Upper lobe of left lung (tissue), 6 donors: ENCODE data around the gene TMEM175. TPM values are rescaled to one million over a fixed set of nuclear protein-coding genes. Genes with fewer than 3 reads are reported as not detected.
"Not testable (repeated sequence)": the region's sequence is repeated elsewhere in the genome, so short reads cannot be mapped to it uniquely, and the experiment has no call there.

Experiments
- ATAC-seq, 2 donors: fragments of 200-7000 bp; cut with Tn5 transposase; one replicate each; pipeline ENCODE4 v1.9.1; 2022; ENCODE audit warnings: mild to moderate bottlenecking in 2 of 2, moderate library complexity in 2 of 2; ENCODE audit not compliant: low FRiP score in 2 of 2
- DNase-seq, 2 donors: peaks; one replicate each; pipeline ENCODE4 v3.0.0-alpha.2; 2019 to 2020
- H3K27ac ChIP-seq, 4 donors: fragments of 200-600 bp; sonication (generic); one replicate each; pipeline ENCODE4 v1.5.1; 2016 to 2019
- H3K27me3 ChIP-seq, 4 donors: fragments of 200-600 bp; sonication (generic); one replicate each; pipeline ENCODE4 v1.5.1; 2017 to 2019
- H3K36me3 ChIP-seq, 4 donors: fragments of 200-600 bp; sonication (generic); one replicate each; pipeline ENCODE4 v1.5.1; 2016 to 2019
- H3K4me1 ChIP-seq, 4 donors: fragments of 200-600 bp; sonication (generic); one replicate each; pipeline ENCODE4 v1.5.1; 2018 to 2019
- H3K4me3 ChIP-seq, 4 donors: fragments of 200-600 bp; sonication (generic); one replicate each; pipeline ENCODE4 v1.5.1; 2017 to 2019; ENCODE audit warnings: mild to moderate bottlenecking in 2 of 4, moderate library complexity in 1 of 4
- H3K9me3 ChIP-seq, 4 donors: fragments of 200-600 bp; sonication (generic); one replicate each; pipeline ENCODE4 v1.5.1; 2018 to 2019
- EP300 ChIP-seq, 4 donors: sonication (generic); formaldehyde crosslinking; IDR thresholded peaks; one replicate each; pipeline ENCODE4 v1.5.1; 2017; ENCODE audit warnings: antibody characterized with exemption in 4 of 4, control low read depth in 2 of 4
- POLR2A ChIP-seq, 4 donors: fragments of 450-650 bp; IDR thresholded peaks; one replicate each; pipeline ENCODE4 v1.5.1; 2016 to 2017; ENCODE audit warnings: antibody characterized with exemption in 4 of 4, mild to moderate bottlenecking in 2 of 4
- POLR2AphosphoS5 ChIP-seq, 2 donors: sonication (generic); formaldehyde crosslinking; IDR thresholded peaks; one replicate each; pipeline ENCODE4 v1.5.1; 2017; ENCODE audit warnings: antibody characterized with exemption in 2 of 2
- WGBS, 2 donors: methylation state at CpG; one replicate each; pipeline ENCODE4 v1.1.5; 2017 to 2018; 5-methylcytosine and 5-hydroxymethylcytosine counted together
- total RNA-seq, 6 donors: library from RNA; depleted of rRNA in 4 of 6; stranded (reverse); fragments of >200 nt in 4 of 6; gene quantifications; one replicate each; pipeline versions ENCODE4 v1.1.0 to v1.2.1, GENCODE V29; 2016 to 2021
- TF ChIP-seq, protein P1 (sequence below), 6 experiments: fragments of 450-650 bp in 4 of 6; fragments of 200-600 bp in 2 of 6; sonication (generic) in 2 of 6; IDR thresholded peaks; one replicate each; pipeline ENCODE4 v1.5.1; 2016 to 2019; ENCODE audit warnings: antibody characterized with exemption in 6 of 6
- donor health status: DM: no; HTN: no; CAD: no; lungs with moderate emphysema.
- donor health status: DM: no; HTN: yes; CAD: no; lungs with severe emphysema.

Gene TMEM175
- total RNA-seq, 6 donors from 2014 or later, result 24.6 to 126 (median 41.8) TPM

DNA sequence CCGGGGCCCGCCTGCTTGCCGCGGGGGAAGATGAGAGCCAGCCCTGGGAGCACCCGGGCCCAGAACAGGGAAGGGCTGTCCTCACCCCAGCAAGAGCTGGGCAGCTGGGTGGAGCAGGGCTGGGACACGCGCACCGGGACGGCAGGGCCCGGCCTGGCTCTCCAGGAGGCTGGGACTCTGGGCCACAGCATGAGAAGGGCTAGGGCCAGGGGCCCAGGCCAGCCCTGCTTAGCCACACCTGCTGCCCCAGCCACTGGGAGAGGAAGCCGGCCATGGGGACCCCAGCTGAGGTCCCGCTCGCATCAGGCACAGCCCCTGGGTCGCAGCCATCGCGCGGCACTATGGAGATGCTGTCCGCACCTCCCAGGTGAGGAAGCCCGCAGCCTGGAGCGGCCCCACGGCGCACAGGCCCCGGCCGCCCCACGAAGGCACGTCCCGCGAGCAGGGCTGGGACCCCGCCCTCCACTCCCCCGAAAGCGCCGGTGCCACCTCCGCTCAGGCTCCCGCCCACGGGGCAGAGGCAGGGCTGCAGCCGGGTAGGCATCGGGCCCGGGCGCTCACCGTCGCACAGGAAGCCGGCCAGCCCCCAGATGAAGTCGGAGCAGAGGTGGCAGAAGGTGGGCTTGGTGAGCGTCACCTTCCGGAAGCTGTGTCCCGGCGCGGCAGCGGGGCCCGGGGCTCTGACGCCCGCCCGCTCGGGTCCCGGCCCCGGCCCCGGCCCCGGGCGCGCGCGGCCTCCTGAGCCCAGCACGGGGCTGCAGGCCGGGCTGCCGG lies 40.6 kb downstream of the TMEM175 start:
- peak; percentile 23 to 34 for ATAC-seq
- TF ChIP-seq, protein P1, sequence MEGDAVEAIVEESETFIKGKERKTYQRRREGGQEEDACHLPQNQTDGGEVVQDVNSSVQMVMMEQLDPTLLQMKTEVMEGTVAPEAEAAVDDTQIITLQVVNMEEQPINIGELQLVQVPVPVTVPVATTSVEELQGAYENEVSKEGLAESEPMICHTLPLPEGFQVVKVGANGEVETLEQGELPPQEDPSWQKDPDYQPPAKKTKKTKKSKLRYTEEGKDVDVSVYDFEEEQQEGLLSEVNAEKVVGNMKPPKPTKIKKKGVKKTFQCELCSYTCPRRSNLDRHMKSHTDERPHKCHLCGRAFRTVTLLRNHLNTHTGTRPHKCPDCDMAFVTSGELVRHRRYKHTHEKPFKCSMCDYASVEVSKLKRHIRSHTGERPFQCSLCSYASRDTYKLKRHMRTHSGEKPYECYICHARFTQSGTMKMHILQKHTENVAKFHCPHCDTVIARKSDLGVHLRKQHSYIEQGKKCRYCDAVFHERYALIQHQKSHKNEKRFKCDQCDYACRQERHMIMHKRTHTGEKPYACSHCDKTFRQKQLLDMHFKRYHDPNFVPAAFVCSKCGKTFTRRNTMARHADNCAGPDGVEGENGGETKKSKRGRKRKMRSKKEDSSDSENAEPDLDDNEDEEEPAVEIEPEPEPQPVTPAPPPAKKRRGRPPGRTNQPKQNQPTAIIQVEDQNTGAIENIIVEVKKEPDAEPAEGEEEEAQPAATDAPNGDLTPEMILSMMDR (IDR thresholded peaks at IDR 0.05), result no peak
- no peak for TF ChIP-seq POLR2AphosphoS5 (IDR thresholded peaks at IDR 0.05)
- no peak for TF ChIP-seq POLR2A (IDR thresholded peaks at IDR 0.05)
- no peak for TF ChIP-seq EP300 (IDR thresholded peaks at IDR 0.05)
- Histone ChIP-seq H3K27me3 (peaks cover 0 to 4% (median under 1%) of the 10 kb centered on the region in 4 donors), H3K4me1 (peaks cover 20 to 45% (median 24%) of the 10 kb centered on the region in 4 donors), H3K27ac (peak overlapping the region in 2 of 4 donors; percentile 24 to 59), H3K4me3 (peak overlapping the region; percentile 74 to 97 (median 92)), H3K36me3 (peaks cover 0 to under 1% (median 0%) of the 10 kb centered on the region in 4 donors), H3K9me3 (no peaks in the 10 kb centered on the region)
- 0 to 1% methylated on average over 6 to 30 of the region's 65 CpGs for WGBS, 2 donors
- peak in 1 of 2 donors; percentile 91 for DNase-seq

DNA sequence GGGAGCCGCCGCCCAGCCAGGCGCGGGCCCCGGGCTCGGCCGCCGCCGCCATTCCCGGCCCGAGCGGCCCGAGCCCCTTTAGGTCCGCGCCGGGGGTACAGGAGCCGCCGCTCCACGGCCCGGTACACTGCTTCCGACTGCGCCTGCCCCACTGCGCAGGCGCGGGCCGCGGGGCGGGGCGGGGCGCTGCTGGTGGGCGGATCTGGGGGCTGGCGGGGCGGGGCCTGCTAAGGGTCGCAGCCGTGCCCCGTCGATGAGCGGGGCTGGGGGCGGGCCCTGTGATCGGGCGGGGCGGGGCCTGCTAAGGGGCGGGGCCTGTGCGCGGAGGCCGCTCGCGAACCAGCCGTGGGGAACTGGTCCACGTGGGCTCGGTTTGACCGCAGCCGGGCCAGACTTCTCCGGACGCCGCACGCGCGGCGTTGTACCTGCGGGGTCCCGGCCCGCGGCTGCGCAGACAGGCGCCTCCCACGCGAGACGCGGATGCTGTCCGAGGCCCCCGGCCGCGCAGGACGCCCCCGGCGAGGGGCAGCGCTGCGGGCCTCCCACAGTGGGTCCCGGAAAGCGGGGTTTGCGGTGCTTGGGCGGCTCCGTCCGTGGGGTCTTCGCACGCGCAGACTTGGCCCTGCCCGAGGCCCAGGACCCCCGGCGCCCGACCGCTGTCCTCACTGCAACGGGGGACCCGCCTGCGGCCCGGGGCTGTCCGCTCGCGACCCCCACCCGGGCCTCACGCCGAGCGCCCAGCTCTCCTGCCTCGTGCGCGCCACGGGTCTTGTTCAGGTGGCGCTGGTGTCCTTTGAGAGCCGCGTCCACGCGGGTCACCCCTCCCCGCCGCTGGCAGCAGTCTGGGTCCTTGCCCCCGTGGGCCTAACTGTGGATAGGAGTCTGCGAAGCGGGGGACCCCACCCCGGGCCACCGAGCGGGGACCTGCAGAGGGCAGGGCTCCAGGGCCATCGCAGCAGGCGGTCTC lies 41.5 kb downstream of the TMEM175 start, which contains the start of gene DGKQ:
Gene DGKQ (minus strand): TSS at position 139 of the 967 bp plus-strand sequence. CDS start 87 bp downstream, at position 52.
- peak within 1 kb of the TSS; percentile 74 to 97 (median 92) for H3K4me3 ChIP-seq
- H3K27ac ChIP-seq, result peak within 1 kb of the TSS in 2 of 4 donors; percentile 24 to 59
- peaks cover 20 to 40% (median 23%) of the 10 kb centered on the region in 4 donors for H3K4me1 ChIP-seq
- no peaks in the 10 kb centered on the region for H3K9me3 ChIP-seq
- DNase-seq (peak; percentile 93 to 98), ATAC-seq (peak; percentile 95 to 98)
- TF ChIP-seq EP300 (IDR thresholded peaks at IDR 0.05) (no peak), POLR2A (IDR thresholded peaks at IDR 0.05) (peak in 1 of 4 donors; percentile 36)
- TF ChIP-seq, protein P1 (IDR thresholded peaks at IDR 0.05), result no peak
- no peaks in the 10 kb centered on the region for H3K36me3 ChIP-seq
- WGBS, 2 donors, result 48 to 92% methylated on average over 2 to 36 of the region's 123 CpGs
- no peaks in the 10 kb centered on the region for H3K27me3 ChIP-seq

DNA sequence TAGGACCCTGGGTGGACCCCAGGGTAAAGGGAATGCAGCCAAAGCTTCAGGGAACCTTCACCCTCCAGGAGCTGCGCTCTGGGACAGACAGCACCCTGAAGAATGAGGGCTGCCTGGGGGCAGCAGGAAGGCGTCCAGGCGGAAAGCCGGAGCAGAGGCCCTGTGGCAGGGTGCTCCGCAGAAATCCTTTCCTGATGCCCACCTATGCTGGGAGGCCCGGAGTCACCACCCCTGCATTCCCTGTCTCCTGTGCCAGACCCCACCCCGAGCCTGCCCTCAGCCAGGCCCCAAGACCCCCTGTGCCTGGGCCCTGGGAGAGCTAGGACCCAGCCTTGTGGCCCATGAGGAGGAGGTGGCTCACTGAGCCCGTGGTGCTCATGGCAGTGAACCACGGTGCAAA lies 42.4 kb downstream of the TMEM175 start:
- WGBS, 2 donors, result 90 to 96% methylated on average over 8 to 9 of the region's 9 CpGs
- Histone ChIP-seq H3K9me3 (no peaks in the 10 kb centered on the region), H3K4me1 (peaks cover 23 to 48% (median 28%) of the 10 kb centered on the region in 4 donors), H3K27me3 (no peaks in the 10 kb centered on the region), H3K4me3 (no peak overlapping the region), H3K27ac (no peak overlapping the region), H3K36me3 (no peaks in the 10 kb centered on the region)
- TF ChIP-seq EP300 (IDR thresholded peaks at IDR 0.05), result no peak
- no peak for TF ChIP-seq POLR2AphosphoS5 (IDR thresholded peaks at IDR 0.05)
- ATAC-seq, result no peak
- peak in 1 of 2 donors; percentile 46 for DNase-seq

DNA sequence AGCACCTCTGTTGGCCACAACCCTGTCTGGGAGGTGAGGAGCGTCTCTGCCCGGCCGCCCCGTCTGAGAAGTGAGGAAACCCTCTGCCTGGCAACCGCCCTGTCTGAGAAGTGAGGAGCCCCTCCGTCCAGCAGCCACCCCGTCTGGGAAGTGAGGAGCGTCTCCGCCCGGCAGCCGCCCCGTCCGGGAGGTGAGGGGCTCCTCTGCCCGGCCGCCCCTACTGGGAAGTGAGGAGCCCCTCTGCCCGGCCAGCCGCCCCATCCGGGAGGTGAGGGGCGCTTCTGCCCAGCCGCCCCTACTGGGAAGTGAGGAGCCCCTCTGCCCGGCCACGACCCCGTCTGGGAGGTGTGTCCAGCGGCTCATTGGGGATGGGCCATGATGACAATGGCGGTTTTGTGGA lies 43.8 kb downstream of the TMEM175 start:
- not testable (repeated sequence) for H3K36me3 ChIP-seq, H3K4me3 ChIP-seq, ATAC-seq, H3K27ac ChIP-seq, H3K9me3 ChIP-seq, H3K27me3 ChIP-seq
- 97 to 100% methylated on average over 2 to 5 of the region's 25 CpGs for WGBS, 2 donors
- peaks cover 22 to 43% (median 30%) of the 10 kb centered on the region in 4 donors for H3K4me1 ChIP-seq
- DNase-seq, result peak in 1 of 2 donors; percentile 51

DNA sequence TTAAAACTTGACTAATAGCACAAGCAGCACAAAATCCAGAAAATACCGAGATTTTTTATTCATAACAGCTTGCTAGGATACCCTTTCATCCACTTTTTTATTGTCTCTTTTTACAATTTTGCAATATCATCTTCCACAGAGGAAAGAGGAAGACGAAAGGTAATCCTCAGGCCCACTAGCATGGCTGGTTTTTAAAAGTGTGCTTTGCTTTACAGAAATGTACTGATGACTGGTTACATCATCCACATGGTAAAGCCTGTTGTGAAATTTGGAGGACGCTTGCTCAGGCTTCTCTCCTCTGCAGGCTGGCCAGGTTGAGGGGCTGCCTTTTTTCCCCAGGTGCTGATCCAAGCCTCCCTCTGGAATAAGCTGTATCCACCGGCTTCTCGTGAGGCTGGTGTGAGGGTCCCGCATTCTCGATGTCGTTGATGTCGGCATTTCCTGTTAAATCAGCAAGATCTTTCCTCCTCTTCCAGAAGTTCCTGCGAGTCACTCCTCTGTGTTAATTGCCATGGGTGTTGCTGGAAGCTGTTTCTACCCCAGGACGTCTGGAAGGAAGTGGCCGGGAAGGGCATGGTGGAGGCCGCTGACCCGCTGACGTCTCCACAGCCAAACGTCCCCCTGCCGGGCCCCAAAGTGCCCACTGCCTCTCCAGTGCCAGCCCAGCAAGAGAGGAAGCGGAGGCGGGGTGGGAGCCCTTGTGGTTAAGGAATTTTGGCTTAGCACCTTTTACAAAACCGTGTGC lies 46.9 kb downstream of the TMEM175 start:
- Histone ChIP-seq H3K27me3 (no peaks in the 10 kb centered on the region), H3K9me3 (no peaks in the 10 kb centered on the region), H3K36me3 (no peaks in the 10 kb centered on the region), H3K4me3 (no peak overlapping the region), H3K4me1 (peaks cover 3 to 16% (median 9%) of the 10 kb centered on the region in 4 donors), H3K27ac (peak overlapping the region in 3 of 4 donors; percentile 15 to 62 (median 52))
- DNase-seq (peak in 1 of 2 donors; percentile 58), ATAC-seq (peak in 1 of 2 donors; percentile 49)
- no peak for TF ChIP-seq POLR2AphosphoS5 (IDR thresholded peaks at IDR 0.05)
- TF ChIP-seq, protein P1 (IDR thresholded peaks at IDR 0.05), result no peak
- TF ChIP-seq EP300 (IDR thresholded peaks at IDR 0.05), result no peak
- TF ChIP-seq POLR2A (IDR thresholded peaks at IDR 0.05), result no peak
- WGBS, 2 donors, result 36 to 39% methylated on average over 16 to 20 of the region's 20 CpGs
